ENCODE measurements around the gene TMEM100. TPM values are rescaled to one million over a fixed set of nuclear protein-coding genes. Genes with fewer than 3 reads are reported as not detected.

TMEM100 gene
- total and polyA plus RNA-seq, 2 experiments from 2014 or later, result 0.10 to 0.73 TPM

DNA sequence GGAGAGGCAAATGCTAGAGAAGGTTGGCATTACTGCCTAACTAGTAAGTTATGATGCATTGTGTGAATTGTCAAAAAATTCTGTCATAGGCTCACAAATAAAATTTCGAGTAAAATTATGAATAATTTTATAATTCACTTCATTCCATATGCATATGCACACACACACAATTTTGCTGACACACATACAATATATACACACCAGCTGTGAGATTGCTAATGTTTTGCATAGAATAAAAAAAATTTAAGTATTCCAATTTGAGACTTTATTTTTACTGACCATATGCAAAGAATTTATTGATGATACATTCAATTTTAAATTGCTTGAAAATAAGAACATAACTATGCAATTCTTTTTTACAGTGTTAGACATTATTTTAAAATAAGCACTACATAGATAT lies 6.8 kb upstream of the TMEM100 start:
- TF ChIP-seq STAT1 (IDR thresholded peaks at IDR 0.05; ENCODE audit: unreplicated experiment), result no peak
- no peak for TF ChIP-seq ZNF331 (CRISPR knock-in tag; IDR thresholded peaks at IDR 0.05; ENCODE audit: low read depth)
- TF ChIP-seq, protein P1, sequence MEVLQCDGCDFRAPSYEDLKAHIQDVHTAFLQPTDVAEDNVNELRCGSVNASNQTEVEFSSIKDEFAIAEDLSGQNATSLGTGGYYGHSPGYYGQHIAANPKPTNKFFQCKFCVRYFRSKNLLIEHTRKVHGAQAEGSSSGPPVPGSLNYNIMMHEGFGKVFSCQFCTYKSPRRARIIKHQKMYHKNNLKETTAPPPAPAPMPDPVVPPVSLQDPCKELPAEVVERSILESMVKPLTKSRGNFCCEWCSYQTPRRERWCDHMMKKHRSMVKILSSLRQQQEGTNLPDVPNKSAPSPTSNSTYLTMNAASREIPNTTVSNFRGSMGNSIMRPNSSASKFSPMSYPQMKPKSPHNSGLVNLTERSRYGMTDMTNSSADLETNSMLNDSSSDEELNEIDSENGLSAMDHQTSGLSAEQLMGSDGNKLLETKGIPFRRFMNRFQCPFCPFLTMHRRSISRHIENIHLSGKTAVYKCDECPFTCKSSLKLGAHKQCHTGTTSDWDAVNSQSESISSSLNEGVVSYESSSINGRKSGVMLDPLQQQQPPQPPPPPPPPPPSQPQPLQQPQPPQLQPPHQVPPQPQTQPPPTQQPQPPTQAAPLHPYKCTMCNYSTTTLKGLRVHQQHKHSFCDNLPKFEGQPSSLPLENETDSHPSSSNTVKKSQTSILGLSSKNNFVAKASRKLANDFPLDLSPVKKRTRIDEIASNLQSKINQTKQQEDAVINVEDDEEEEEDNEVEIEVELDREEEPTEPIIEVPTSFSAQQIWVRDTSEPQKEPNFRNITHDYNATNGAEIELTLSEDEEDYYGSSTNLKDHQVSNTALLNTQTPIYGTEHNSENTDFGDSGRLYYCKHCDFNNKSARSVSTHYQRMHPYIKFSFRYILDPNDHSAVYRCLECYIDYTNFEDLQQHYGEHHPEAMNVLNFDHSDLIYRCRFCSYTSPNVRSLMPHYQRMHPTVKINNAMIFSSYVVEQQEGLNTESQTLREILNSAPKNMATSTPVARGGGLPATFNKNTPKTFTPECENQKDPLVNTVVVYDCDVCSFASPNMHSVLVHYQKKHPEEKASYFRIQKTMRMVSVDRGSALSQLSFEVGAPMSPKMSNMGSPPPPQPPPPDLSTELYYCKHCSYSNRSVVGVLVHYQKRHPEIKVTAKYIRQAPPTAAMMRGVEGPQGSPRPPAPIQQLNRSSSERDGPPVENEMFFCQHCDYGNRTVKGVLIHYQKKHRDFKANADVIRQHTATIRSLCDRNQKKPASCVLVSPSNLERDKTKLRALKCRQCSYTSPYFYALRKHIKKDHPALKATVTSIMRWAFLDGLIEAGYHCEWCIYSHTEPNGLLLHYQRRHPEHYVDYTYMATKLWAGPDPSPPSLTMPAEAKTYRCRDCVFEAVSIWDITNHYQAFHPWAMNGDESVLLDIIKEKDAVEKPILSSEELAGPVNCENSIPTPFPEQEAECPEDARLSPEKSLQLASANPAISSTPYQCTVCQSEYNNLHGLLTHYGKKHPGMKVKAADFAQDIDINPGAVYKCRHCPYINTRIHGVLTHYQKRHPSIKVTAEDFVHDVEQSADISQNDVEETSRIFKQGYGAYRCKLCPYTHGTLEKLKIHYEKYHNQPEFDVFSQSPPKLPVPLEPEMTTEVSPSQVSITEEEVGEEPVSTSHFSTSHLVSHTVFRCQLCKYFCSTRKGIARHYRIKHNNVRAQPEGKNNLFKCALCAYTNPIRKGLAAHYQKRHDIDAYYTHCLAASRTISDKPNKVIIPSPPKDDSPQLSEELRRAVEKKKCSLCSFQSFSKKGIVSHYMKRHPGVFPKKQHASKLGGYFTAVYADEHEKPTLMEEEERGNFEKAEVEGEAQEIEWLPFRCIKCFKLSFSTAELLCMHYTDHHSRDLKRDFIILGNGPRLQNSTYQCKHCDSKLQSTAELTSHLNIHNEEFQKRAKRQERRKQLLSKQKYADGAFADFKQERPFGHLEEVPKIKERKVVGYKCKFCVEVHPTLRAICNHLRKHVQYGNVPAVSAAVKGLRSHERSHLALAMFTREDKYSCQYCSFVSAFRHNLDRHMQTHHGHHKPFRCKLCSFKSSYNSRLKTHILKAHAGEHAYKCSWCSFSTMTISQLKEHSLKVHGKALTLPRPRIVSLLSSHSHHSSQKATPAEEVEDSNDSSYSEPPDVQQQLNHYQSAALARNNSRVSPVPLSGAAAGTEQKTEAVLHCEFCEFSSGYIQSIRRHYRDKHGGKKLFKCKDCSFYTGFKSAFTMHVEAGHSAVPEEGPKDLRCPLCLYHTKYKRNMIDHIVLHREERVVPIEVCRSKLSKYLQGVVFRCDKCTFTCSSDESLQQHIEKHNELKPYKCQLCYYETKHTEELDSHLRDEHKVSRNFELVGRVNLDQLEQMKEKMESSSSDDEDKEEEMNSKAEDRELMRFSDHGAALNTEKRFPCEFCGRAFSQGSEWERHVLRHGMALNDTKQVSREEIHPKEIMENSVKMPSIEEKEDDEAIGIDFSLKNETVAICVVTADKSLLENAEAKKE (CRISPR knock-in tag; IDR thresholded peaks at IDR 0.05), result no peak
- no peak for TF ChIP-seq ZNF114 (CRISPR knock-in tag; IDR thresholded peaks at IDR 0.05)
- TF ChIP-seq NANOG (IDR thresholded peaks at IDR 0.05; ENCODE audit: borderline replicate concordance), result no peak
- no peak for TF ChIP-seq EZH2phosphoT487 (IDR thresholded peaks at IDR 0.05; ENCODE audit: unreplicated experiment)
- TF ChIP-seq POLR2AphosphoS5 (IDR thresholded peaks at IDR 0.05; ENCODE audit: low read depth), result no peak
- TF ChIP-seq CREB1 (CRISPR knock-in tag; IDR thresholded peaks at IDR 0.05; ENCODE audit: low read depth), result no peak
- no peak for TF ChIP-seq JUNB (IDR thresholded peaks at IDR 0.05; ENCODE audit: unreplicated experiment)
- no peak for TF ChIP-seq EZH2 (IDR thresholded peaks at IDR 0.05; ENCODE audit: low read depth, unreplicated experiment)
- TF ChIP-seq, protein P2, sequence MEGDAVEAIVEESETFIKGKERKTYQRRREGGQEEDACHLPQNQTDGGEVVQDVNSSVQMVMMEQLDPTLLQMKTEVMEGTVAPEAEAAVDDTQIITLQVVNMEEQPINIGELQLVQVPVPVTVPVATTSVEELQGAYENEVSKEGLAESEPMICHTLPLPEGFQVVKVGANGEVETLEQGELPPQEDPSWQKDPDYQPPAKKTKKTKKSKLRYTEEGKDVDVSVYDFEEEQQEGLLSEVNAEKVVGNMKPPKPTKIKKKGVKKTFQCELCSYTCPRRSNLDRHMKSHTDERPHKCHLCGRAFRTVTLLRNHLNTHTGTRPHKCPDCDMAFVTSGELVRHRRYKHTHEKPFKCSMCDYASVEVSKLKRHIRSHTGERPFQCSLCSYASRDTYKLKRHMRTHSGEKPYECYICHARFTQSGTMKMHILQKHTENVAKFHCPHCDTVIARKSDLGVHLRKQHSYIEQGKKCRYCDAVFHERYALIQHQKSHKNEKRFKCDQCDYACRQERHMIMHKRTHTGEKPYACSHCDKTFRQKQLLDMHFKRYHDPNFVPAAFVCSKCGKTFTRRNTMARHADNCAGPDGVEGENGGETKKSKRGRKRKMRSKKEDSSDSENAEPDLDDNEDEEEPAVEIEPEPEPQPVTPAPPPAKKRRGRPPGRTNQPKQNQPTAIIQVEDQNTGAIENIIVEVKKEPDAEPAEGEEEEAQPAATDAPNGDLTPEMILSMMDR (conservative IDR thresholded peaks at IDR 0.05; ENCODE audit: low read depth in 2 of 2), result no peak
- Histone ChIP-seq H3K36me3 (ENCODE audit: insufficient read depth) (no peaks in the 10 kb centered on the region), H3K27ac (ENCODE audit: low read depth) (no peak overlapping the region), H3K79me2 (replicated peaks; ENCODE audit: insufficient read depth) (no peaks in the 10 kb centered on the region), H3K4me3 (no peak overlapping the region), H3K9me2 (ENCODE audit: insufficient read depth) (no peaks in the 10 kb centered on the region), H3K4me2 (no peak overlapping the region), H3K4me1 (ENCODE audit: insufficient read depth) (peaks cover 29% of the 10 kb centered on the region), H4K20me1 (replicated peaks; ENCODE audit: insufficient read depth) (no peaks in the 10 kb centered on the region), H3K27me3 (ENCODE audit: insufficient read depth) (no peaks in the 10 kb centered on the region), H3F3A (replicated peaks; ENCODE audit: low read depth) (no peaks in the 10 kb centered on the region), H2AFZ (no peak overlapping the region; the same call in 1 of the 2 replicates)
- H3K4me1 Mint-ChIP-seq, result peaks cover 71% of the 10 kb centered on the region
- peaks cover 3% of the 10 kb centered on the region for H3K27me3 Mint-ChIP-seq (ENCODE audit: insufficient read depth, low read depth, poor library complexity)
- H3K27ac Mint-ChIP-seq, result no peak overlapping the region
- no peak for ATAC-seq
- H3K4me3 Mint-ChIP-seq, result no peak overlapping the region
- DNase-seq (ENCODE audit: low spot score), result no peak
- no peaks in the 10 kb centered on the region for H3K9me3 Mint-ChIP-seq
- no peaks in the 10 kb centered on the region for H3K36me3 Mint-ChIP-seq (ENCODE audit: low read depth)
